WTC11 (cell line): ENCODE results near the gene TEAD1.

ENCODE experiments used
- NR1H2 ChIP-seq: sonication (generic); formaldehyde crosslinking; IDR thresholded peaks from 2 replicates; pipeline ENCODE4 v1.9.0; 2021; ENCODE audit warnings: mild to moderate bottlenecking, moderate library complexity, missing genetic modification reagents
- TF ChIP-seq, protein P1 (sequence below): sonication (generic); formaldehyde crosslinking; IDR thresholded peaks from 2 replicates; pipeline ENCODE4 v1.8.1; 2022; ENCODE audit warnings: low read depth, missing genetic modification reagents, borderline replicate concordance

DNA sequence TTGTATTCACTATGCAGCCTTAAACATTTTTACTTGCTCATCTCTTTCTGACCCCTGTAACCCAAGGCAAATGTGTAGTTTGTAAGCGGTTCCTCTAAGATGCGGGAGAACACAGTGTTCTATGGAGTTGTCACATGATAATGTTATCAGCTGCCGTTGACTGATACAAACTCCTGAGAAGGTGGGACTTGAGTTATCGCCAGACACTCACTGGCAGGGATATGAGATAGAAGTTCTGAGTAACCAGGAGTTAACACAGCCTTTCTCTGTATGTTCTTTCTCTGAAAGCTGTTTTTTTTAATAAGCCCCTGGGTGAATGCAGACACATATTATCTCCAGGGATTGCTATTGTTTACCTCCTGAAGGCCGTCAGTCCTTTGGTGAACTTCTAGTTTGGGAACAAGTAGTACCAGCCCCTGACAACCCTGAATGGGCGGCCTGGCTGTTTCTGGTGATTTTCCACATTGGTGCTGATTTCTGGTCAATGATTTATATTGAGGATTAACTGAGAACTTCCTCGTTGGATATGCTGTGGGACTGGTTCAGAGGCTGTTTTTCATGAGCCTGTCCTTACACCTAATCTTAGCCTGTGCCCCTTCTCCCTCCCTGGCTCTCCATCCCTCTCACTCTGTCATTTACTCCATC is 179.6 kb downstream of the TEAD1 start:
- TF ChIP-seq, protein P1, sequence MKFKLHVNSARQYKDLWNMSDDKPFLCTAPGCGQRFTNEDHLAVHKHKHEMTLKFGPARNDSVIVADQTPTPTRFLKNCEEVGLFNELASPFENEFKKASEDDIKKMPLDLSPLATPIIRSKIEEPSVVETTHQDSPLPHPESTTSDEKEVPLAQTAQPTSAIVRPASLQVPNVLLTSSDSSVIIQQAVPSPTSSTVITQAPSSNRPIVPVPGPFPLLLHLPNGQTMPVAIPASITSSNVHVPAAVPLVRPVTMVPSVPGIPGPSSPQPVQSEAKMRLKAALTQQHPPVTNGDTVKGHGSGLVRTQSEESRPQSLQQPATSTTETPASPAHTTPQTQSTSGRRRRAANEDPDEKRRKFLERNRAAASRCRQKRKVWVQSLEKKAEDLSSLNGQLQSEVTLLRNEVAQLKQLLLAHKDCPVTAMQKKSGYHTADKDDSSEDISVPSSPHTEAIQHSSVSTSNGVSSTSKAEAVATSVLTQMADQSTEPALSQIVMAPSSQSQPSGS, result no peak
- no peak for TF ChIP-seq NR1H2
